ENCODE measurements around the gene LRRC2. TPM values are rescaled to one million over a fixed set of nuclear protein-coding genes. Genes with fewer than 3 reads are reported as not detected.

Gene LRRC2
- total RNA-seq, 1 experiment from 2014 or later: not detected

DNA sequence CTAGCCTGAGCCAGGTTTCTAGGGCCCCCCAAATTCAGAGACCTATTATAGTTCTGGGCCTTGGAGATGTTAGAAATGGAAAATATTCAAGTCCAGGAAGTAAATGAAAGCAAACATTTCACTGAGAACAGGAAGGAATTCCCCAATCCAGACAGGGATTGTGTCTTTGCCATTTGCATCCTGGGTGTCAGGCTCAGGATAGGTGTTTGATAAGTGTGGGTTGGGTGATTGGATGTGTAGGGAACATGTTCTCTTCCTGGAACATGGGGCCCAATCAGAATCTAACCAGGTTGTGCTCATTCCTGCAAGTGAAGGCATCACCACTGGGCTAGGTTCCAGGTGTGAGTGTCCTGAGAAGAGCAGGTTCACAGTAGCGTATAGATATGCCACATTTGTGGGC is 14.6 kb upstream of the LRRC2 start:
- no peaks in the 10 kb centered on the region for H3K36me3 ChIP-seq (ENCODE audit: control insufficient read depth, insufficient read depth, low read length)
- ATAC-seq (no peak), DNase-seq (ENCODE audit: low read depth, low spot score) (no peak)
- no peaks in the 10 kb centered on the region for H3K27me3 ChIP-seq (ENCODE audit: control insufficient read depth, insufficient read depth, low read length)
- H3K27ac ChIP-seq (ENCODE audit: low read length): no peak overlapping the region
- intact Hi-C loops (cut with micrococcal nuclease; ENCODE audit: unreplicated experiment) (no loop called here), in situ Hi-C loops (cut with HindIII; ENCODE audit: low pct_unique_long_range_greater_than_20kb, low sequenced_read_pairs) (no loop called here)
- ChIA-PET CTCF (no interaction called here), POLR2A (no interaction called here)
- H3K4me1 ChIP-seq (ENCODE audit: control insufficient read depth, insufficient read depth, low read length): no peaks in the 10 kb centered on the region
- H3K9me3 ChIP-seq (ENCODE audit: control insufficient read depth, insufficient read depth, low read depth, low read length): no peaks in the 10 kb centered on the region
- BruUV-seq (replicated peaks): no TSS peak
- TF ChIP-seq, protein P1, sequence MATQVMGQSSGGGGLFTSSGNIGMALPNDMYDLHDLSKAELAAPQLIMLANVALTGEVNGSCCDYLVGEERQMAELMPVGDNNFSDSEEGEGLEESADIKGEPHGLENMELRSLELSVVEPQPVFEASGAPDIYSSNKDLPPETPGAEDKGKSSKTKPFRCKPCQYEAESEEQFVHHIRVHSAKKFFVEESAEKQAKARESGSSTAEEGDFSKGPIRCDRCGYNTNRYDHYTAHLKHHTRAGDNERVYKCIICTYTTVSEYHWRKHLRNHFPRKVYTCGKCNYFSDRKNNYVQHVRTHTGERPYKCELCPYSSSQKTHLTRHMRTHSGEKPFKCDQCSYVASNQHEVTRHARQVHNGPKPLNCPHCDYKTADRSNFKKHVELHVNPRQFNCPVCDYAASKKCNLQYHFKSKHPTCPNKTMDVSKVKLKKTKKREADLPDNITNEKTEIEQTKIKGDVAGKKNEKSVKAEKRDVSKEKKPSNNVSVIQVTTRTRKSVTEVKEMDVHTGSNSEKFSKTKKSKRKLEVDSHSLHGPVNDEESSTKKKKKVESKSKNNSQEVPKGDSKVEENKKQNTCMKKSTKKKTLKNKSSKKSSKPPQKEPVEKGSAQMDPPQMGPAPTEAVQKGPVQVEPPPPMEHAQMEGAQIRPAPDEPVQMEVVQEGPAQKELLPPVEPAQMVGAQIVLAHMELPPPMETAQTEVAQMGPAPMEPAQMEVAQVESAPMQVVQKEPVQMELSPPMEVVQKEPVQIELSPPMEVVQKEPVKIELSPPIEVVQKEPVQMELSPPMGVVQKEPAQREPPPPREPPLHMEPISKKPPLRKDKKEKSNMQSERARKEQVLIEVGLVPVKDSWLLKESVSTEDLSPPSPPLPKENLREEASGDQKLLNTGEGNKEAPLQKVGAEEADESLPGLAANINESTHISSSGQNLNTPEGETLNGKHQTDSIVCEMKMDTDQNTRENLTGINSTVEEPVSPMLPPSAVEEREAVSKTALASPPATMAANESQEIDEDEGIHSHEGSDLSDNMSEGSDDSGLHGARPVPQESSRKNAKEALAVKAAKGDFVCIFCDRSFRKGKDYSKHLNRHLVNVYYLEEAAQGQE (IDR thresholded peaks at IDR 0.05; ENCODE audit: insufficient read depth in 1 of 2, low read depth in 2 of 2, low read length in 1 of 2): no peak
- TF ChIP-seq POLR2AphosphoS5 (IDR thresholded peaks at IDR 0.05; ENCODE audit: low read depth, low read length) (no peak), SIN3A (IDR thresholded peaks at IDR 0.05; ENCODE audit: borderline replicate concordance, insufficient read depth, low read depth, low read length) (no peak), TCF7L2 (IDR thresholded peaks at IDR 0.05; ENCODE audit: low read depth, low read length) (no peak)
- TF ChIP-seq, protein P2, sequence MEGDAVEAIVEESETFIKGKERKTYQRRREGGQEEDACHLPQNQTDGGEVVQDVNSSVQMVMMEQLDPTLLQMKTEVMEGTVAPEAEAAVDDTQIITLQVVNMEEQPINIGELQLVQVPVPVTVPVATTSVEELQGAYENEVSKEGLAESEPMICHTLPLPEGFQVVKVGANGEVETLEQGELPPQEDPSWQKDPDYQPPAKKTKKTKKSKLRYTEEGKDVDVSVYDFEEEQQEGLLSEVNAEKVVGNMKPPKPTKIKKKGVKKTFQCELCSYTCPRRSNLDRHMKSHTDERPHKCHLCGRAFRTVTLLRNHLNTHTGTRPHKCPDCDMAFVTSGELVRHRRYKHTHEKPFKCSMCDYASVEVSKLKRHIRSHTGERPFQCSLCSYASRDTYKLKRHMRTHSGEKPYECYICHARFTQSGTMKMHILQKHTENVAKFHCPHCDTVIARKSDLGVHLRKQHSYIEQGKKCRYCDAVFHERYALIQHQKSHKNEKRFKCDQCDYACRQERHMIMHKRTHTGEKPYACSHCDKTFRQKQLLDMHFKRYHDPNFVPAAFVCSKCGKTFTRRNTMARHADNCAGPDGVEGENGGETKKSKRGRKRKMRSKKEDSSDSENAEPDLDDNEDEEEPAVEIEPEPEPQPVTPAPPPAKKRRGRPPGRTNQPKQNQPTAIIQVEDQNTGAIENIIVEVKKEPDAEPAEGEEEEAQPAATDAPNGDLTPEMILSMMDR (IDR thresholded peaks at IDR 0.05): no peak
- no peak overlapping the region for H3K4me3 ChIP-seq (ENCODE audit: low read depth in 2 of 2, low read length in 2 of 2)

DNA sequence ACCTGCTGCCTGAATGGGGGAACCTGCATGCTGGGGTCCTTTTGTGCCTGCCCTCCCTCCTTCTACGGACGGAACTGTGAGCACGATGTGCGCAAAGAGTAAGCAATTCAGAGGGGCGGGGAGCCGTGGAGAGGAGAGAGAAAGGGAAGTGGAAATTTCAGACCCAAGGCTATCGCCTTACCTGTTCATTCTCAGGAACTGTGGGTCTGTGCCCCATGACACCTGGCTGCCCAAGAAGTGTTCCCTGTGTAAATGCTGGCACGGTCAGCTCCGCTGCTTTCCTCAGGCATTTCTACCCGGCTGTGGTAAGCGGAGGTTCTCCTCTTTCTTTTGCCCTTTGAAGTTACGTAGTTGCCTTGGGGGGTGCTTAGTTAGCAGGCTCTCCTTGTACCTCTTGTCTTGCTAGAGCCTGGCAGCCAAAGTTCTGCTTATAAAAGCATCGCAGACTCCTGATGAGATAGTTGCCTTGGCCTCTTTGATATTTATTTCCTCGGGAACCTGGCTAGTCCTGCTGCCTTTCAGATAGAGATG is 13.7 kb upstream of the LRRC2 start:
- H3K9me3 ChIP-seq (ENCODE audit: control insufficient read depth, insufficient read depth, low read depth, low read length): no peaks in the 10 kb centered on the region
- DNase-seq (ENCODE audit: low read depth, low spot score) (no peak), ATAC-seq (no peak)
- H3K4me3 ChIP-seq (ENCODE audit: low read depth in 2 of 2, low read length in 2 of 2): no peak overlapping the region
- no peaks in the 10 kb centered on the region for H3K36me3 ChIP-seq (ENCODE audit: control insufficient read depth, insufficient read depth, low read length)
- TF ChIP-seq TCF7L2 (IDR thresholded peaks at IDR 0.05; ENCODE audit: low read depth, low read length): no peak
- TF ChIP-seq, protein P1 (IDR thresholded peaks at IDR 0.05; ENCODE audit: insufficient read depth in 1 of 2, low read depth in 2 of 2, low read length in 1 of 2): no peak
- TF ChIP-seq, protein P2 (IDR thresholded peaks at IDR 0.05): no peak
- TF ChIP-seq SIN3A (IDR thresholded peaks at IDR 0.05; ENCODE audit: borderline replicate concordance, insufficient read depth, low read depth, low read length): no peak
- TF ChIP-seq POLR2AphosphoS5 (IDR thresholded peaks at IDR 0.05; ENCODE audit: low read depth, low read length): no peak
- ChIA-PET POLR2A (no interaction called here), CTCF (no interaction called here)
- intact Hi-C loops (cut with micrococcal nuclease; ENCODE audit: unreplicated experiment) (no loop called here), in situ Hi-C loops (cut with HindIII; ENCODE audit: low pct_unique_long_range_greater_than_20kb, low sequenced_read_pairs) (no loop called here)
- no peak overlapping the region for H3K27ac ChIP-seq (ENCODE audit: low read length)
- BruUV-seq (replicated peaks): no TSS peak
- H3K4me1 ChIP-seq (ENCODE audit: control insufficient read depth, insufficient read depth, low read length): no peaks in the 10 kb centered on the region
- no peaks in the 10 kb centered on the region for H3K27me3 ChIP-seq (ENCODE audit: control insufficient read depth, insufficient read depth, low read length)

All from Panc1 (cell line).